ENCODE results near the gene CEP152. TPM values are rescaled to one million over a fixed set of nuclear protein-coding genes. Genes with fewer than 3 reads are reported as not detected.

The CEP152 gene
- total RNA-seq, 1 experiment from 2014 or later: 24.6 TPM

GRCh38 chr15:48805591-48805990 is 5.3 kb downstream of the CEP152 start:
- H3K9me2 ChIP-seq (ENCODE audit: insufficient read depth): no peaks in the 10 kb centered on the region
- H3K79me2 ChIP-seq (ENCODE audit: low read depth): peaks cover 49% of the 10 kb centered on the region
- no peaks in the 10 kb centered on the region for H4K20me1 ChIP-seq (ENCODE audit: insufficient read depth)
- H3K27ac ChIP-seq: no peak overlapping the region
- 0 out of 2 replicates have a peak, but pooled peaks cover 3% of the 10 kb centered on the region for H3K36me3 ChIP-seq (ENCODE audit: low read depth)
- TF ChIP-seq EZH2 (IDR thresholded peaks at IDR 0.05; ENCODE audit: low read depth) (no peak), CTCF (conservative IDR thresholded peaks at IDR 0.05) (no peak)
- peaks cover 6% of the 10 kb centered on the region for H3K4me1 ChIP-seq (replicated peaks; ENCODE audit: insufficient read depth)
- H3K4me2 ChIP-seq: no peak overlapping the region
- DNase-seq: no peak
- ChIA-PET POLR2A (ENCODE audit: unreplicated experiment) (no interaction called here), CTCF (interaction anchor here (0.6 kb wide), 1 partner anchor 1414 kb away, joined by 3 read pairs; no protein-coding TSS in a partner anchor)
- H3K27me3 ChIP-seq (ENCODE audit: insufficient read depth, low read depth): no peaks in the 10 kb centered on the region
- intact Hi-C loops (cut with micrococcal nuclease; ENCODE audit: unreplicated experiment): loop anchor here (10.0 kb wide), 1 partner anchor 161 kb away; the partner anchor contains the start of gene FBN1
- no peaks in the 10 kb centered on the region for H3F3A ChIP-seq (ENCODE audit: insufficient read depth, low read depth)
- no peak overlapping the region for H3K4me3 ChIP-seq
- H2AFZ ChIP-seq: no peak overlapping the region
- no peaks in the 10 kb centered on the region for H3K9me3 ChIP-seq (ENCODE audit: insufficient read depth, low read depth)
- BruUV-seq (replicated peaks): no TSS peak

GRCh38 chr15:48803877-48804276 is 7.0 kb downstream of the CEP152 start:
- 0 out of 2 replicates have a peak, but pooled peaks cover 3% of the 10 kb centered on the region for H3K36me3 ChIP-seq (ENCODE audit: low read depth)
- TF ChIP-seq EZH2 (IDR thresholded peaks at IDR 0.05; ENCODE audit: low read depth) (no peak), CTCF (conservative IDR thresholded peaks at IDR 0.05) (no peak)
- no peak overlapping the region for H3K4me3 ChIP-seq
- no peaks in the 10 kb centered on the region for H3K9me2 ChIP-seq (ENCODE audit: insufficient read depth)
- H2AFZ ChIP-seq: no peak overlapping the region
- no peaks in the 10 kb centered on the region for H3K4me1 ChIP-seq (replicated peaks; ENCODE audit: insufficient read depth)
- no peak overlapping the region for H3K4me2 ChIP-seq
- H3K27me3 ChIP-seq (ENCODE audit: insufficient read depth, low read depth): no peaks in the 10 kb centered on the region
- ChIA-PET POLR2A (ENCODE audit: unreplicated experiment) (no interaction called here), CTCF (no interaction called here)
- no peaks in the 10 kb centered on the region for H4K20me1 ChIP-seq (ENCODE audit: insufficient read depth)
- no peaks in the 10 kb centered on the region for H3F3A ChIP-seq (ENCODE audit: insufficient read depth, low read depth)
- H3K27ac ChIP-seq: no peak overlapping the region
- peaks cover 42% of the 10 kb centered on the region for H3K79me2 ChIP-seq (ENCODE audit: low read depth)
- H3K9me3 ChIP-seq (ENCODE audit: insufficient read depth, low read depth): no peaks in the 10 kb centered on the region
- DNase-seq: no peak
- BruUV-seq (replicated peaks): no TSS peak
- intact Hi-C loops (cut with micrococcal nuclease; ENCODE audit: unreplicated experiment): loop anchor here (10.0 kb wide), 1 partner anchor 159 kb away; the partner anchor contains the start of gene FBN1

- Histone ChIP-seq H3K79me2 (ENCODE audit: low read depth) (peaks cover 35% of the 10 kb centered on the region), H3K27me3 (ENCODE audit: insufficient read depth, low read depth) (no peaks in the 10 kb centered on the region), H3K4me2 (no peak overlapping the region), H3K9me3 (ENCODE audit: insufficient read depth, low read depth) (no peaks in the 10 kb centered on the region), H3K36me3 (ENCODE audit: low read depth) (0 out of 2 replicates have a peak, but pooled peaks cover 3% of the 10 kb centered on the region), H3K27ac (no peak overlapping the region), H4K20me1 (ENCODE audit: insufficient read depth) (no peaks in the 10 kb centered on the region), H3K4me3 (no peak overlapping the region), H3F3A (ENCODE audit: insufficient read depth, low read depth) (no peaks in the 10 kb centered on the region), H2AFZ (no peak overlapping the region), H3K9me2 (ENCODE audit: insufficient read depth) (no peaks in the 10 kb centered on the region), H3K4me1 (replicated peaks; ENCODE audit: insufficient read depth) (no peaks in the 10 kb centered on the region)
- CTCF ChIA-PET: no interaction called here
- no TSS peak for BruUV-seq (replicated peaks)
- TF ChIP-seq EZH2 (IDR thresholded peaks at IDR 0.05; ENCODE audit: low read depth) (no peak), CTCF (conservative IDR thresholded peaks at IDR 0.05) (no peak)
- intact Hi-C loops (cut with micrococcal nuclease; ENCODE audit: unreplicated experiment): loop anchor here (10.0 kb wide), 1 partner anchor 158 kb away; the partner anchor contains the start of gene FBN1
- DNase-seq: no peak
- POLR2A ChIA-PET (ENCODE audit: unreplicated experiment): no interaction called here
Observed at GRCh38 chr15:48802867-48803266, 8.0 kb downstream of the CEP152 start.

All from PC-9 (cell line).